GM19463 (cell line): Measurements from ENCODE around the gene LMAN2.
"Not testable (repeated sequence)": the region's sequence is repeated elsewhere in the genome, so short reads cannot be mapped to it uniquely, and the experiment has no call there.

ENCODE experiments used
- ATAC-seq: cut with Tn5 transposase; IDR thresholded peaks from one replicate; pipeline ENCODE4 v1.9.1; 2021; ENCODE audit warnings: mild to moderate bottlenecking, moderate library complexity; ENCODE audit not compliant: unreplicated experiment

The LMAN2 gene

DNA sequence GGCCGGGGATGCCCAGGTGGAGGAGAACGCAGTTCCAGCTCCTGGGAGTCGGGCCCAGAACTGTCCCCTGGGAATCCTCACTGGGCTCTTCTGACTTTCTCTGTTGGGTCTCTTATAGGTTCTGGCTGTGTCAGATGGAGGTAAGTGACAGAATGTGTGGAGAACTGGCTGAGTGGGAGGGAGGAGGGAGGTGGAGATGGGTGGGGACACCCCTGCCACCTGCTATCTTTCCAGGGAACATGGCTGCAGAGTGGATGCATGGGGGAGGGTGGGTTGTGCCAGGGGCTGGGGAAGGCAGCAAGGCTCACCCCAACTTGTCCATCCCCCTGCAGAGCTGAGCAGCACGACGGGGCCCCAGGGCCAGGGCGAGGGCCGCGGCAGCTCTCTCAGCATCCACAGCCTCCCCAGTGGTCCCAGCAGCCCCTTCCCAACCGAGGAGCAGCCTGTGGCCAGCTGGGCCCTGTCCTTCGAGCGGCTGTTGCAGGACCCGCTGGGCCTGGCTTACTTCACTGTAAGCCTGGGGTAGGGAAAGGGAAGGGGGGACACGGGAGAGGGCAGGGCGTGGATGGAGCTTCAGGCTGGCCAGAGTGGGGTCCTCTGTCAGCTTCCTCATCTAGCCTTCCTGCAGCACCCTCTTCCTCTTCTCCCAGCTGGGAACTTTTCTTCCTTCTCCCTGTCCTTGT, 14.5 kb upstream of the LMAN2 start:
- no peak for ATAC-seq

DNA sequence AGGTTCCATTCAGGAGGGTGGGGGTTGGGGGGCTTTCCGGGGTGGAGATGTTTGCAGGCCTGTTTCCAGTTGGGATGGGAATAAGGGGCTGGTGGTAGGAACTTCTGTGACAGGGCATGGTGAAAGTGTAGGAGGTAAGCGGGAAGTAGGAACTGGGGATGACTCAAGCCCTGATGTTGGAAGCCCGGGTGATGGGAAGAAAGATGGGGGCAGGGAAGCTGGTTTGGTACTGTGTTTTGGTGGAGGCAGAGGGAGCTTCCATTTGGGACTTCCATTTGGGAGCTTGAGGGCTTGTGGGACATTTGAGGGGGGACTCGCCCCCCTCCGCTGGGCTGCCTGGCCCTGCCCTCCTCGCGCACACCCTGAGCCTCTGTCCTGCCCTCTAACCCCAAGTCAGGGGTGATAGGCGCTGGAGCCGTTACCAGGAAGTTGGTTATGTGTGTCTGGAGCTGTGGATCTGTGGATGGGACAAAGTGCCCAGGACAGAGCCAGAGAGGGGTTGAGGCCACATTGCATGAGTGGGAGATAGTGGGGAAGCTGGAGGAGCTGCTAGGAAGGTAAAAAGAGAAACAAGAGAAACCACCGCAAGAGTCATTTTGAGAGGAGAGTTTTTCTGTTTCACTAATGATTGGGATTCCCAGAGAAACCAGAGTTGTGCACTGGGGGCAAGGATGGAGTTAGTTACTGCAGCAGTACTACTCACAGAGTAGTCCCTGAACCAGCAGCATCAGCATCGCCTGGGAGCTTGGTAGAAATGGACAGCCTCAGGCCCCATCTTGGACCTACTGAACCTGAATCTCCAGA, 12.9 kb upstream of the LMAN2 start:
- peak; percentile 31 for ATAC-seq

DNA sequence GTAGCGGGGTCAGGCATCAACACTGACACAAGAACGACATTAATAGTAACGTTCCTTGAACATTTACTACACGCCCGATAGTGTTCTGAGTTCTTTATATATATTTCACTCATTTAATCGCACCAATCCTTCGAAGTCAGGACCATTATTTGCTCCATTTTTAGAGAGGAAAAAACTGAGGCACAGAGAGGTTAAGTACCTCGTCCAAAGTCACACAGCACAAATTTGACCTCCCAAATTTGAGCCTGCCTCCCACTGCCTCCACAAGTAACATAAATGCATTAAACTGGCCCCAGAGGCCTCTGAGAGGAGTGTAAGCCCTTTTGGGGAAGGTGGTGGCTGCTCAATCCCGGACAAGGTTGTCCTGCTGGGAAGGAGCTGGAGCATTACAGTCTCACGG, 12.1 kb upstream of the LMAN2 start:
- ATAC-seq = no peak

DNA sequence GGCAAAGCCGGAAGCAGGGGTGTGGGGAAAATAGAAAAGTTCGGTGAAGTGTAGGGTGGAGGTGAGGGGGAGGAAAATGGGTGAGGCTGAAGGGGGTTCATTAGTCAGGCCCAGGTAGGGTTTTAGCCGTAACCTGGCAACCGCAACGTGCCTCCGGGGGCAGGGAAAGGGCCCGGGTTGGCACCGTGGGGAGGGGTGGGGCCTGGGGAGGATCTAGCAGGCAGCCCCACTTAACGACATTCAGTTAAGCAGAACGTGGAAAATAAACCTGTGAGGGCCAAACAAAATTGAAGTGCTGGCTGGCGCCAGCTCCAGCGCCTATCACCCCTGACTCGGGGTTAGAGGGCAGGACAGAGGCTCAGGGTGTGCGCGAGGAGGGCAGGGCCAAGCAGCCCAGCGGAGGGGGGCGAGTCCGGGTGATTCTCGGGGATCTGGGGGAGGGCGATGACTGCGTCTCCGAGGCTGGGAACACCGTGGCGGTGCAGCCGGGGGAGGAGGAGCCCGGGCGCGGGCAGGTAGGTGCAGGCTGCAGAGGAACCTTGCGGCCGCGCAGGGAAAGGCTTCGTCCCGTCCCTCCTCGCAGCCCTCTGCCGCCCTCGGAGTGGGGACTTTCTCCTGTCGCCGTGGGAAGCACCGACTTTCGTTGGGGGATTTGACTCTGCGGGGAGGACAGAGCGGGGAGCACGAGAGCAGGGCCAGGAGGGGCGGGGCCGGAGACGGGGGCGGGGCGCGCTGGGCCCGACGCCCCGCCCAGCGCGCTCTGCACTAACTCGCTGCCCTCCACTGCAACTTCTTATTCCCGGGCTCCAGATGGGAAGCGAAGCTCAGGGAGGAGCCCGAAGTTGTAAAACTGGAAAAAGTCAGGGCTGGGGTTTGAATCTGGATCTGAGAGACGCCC, 11.4 kb upstream of the LMAN2 start:
- ATAC-seq = peak; percentile 45

DNA sequence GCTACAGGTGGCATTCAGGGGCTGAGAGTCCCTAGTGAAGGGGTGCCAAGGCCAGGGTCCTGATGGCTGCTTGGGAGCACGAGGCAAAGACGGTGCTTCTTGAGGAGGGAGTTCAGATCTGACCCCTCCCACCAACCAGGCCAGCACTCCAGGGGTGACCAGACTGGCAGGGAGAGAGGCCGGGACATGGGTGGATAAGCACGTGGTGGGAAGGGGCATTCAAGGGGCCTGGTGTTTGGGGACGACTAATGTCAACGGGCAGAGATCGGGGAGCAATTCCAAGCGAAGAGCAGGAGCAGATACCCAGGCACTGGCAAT, 10.8 kb upstream of the LMAN2 start:
- no peak for ATAC-seq

DNA sequence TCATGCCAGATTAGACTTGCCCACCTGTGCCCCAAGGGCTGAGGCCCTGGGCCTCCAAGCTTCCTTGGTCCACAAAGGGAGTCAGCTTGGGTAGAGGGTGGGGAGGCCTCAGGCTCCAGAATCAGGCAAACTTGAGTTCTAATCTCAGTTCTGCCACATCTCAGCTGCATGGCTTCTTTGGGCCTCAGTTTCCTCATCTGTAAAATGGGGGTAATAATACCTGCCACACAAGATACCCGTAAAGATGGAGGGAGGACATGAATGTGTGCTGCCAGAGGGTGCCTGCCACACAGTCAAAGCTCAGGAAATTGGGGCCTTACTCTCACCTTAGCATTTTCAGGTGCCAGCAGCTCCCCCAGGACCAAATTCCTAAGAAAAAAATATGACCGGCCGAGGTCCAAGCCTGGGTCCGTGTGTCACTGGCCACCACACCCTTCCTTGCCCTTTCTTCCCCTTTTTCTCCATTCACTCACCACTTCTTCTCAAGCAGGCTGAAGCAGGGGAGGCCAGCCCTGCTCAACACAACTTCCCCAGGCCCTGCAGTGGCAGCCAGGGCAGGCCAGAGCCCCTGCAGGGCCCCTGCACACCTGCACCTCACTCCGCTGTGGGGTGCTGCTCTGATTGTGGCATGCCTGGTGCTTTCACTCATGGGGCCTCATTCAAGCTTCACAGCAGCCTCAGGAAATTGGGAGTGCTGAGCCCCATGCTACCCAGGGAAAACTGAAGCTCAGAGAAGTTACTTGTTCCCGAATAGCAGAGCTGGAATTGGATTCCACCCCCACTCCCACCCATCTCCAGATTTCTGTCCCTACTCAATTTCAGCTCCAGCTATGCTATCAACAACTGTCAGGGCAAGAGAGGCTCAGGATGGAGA, 10.2 kb upstream of the LMAN2 start:
- ATAC-seq = no peak

DNA sequence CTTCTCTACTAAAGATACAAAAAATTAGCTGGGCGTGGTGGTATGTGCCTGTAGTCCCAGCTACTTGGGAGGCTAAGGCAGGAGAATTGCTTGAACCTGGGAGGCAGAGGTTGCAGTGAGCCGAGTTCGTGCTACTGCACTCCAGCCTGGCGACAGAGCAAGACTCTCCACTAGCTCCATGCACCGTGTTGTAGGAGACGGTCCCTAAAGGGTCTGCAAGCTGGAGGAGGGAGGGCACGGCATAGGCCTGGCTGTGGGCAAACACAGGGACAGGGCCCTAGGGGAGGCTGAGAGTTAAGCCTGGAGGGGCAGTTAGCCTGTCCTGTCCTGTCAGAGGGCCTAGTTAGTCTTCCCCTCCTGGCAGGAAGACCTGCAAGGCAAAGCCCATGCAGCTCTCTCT, 9.3 kb upstream of the LMAN2 start:
- ATAC-seq = not testable (repeated sequence)

DNA sequence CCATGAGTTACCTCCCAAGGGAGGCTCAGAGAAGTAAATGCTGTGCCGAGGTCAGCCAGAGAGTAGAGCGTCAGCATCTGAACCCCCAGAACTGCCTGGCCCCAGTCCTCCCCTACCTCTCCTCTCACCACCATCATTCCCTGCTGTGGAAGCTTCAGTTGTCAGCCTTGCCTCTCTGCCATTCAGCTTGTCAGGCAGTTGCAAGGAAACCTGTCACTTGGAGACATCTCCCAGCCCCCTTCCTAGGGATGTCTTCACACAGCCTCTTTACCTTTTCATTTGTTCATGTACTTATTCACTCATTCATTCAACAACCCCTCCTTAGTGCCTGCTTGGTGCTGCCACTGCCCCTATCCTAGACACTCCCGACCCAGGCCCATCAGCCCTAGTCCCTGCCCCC, 8.4 kb upstream of the LMAN2 start:
- ATAC-seq = no peak

DNA sequence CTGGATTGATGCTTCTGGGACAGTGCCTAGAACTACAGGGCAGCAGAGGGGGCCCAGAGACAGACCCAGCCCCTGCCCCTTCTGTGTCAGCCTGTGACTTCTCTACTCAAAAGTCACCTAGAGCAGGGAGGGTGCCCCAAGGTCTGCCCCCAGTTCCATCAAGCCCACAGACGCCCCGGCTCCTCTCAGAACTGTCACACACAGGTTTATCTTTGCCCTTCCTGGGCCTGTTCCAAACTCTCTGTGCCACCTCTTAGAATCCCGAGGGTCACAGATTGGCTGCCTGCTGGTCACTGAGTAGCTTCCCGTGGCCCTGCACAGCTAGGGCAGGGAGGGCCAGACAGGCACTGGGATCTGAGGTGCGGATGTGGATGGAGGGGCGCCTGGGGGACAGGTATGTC, 8.0 kb upstream of the LMAN2 start:
- ATAC-seq = no peak

DNA sequence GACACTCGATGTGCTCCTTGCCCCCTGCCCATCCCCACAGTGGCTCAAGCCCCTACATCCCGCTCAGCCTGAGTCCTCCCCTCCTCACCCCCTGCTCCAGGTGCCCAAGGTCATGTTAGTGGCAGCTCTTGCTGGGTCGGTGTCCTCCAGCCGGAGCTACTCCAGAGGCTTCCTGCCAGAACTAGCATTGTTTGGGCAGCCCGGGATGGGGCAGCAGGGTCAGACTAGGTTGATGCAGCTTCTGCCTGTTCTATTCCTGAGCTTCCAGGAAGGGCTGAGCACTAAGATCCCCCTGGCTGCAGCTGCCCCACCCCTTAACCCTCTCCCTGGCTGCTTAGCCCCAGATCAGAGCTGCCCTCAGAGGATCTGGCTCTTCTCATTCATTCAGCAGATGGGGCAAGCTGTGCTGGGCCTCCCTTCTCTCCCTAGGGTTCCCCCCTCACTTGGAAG, 6.9 kb upstream of the LMAN2 start:
- no peak for ATAC-seq

DNA sequence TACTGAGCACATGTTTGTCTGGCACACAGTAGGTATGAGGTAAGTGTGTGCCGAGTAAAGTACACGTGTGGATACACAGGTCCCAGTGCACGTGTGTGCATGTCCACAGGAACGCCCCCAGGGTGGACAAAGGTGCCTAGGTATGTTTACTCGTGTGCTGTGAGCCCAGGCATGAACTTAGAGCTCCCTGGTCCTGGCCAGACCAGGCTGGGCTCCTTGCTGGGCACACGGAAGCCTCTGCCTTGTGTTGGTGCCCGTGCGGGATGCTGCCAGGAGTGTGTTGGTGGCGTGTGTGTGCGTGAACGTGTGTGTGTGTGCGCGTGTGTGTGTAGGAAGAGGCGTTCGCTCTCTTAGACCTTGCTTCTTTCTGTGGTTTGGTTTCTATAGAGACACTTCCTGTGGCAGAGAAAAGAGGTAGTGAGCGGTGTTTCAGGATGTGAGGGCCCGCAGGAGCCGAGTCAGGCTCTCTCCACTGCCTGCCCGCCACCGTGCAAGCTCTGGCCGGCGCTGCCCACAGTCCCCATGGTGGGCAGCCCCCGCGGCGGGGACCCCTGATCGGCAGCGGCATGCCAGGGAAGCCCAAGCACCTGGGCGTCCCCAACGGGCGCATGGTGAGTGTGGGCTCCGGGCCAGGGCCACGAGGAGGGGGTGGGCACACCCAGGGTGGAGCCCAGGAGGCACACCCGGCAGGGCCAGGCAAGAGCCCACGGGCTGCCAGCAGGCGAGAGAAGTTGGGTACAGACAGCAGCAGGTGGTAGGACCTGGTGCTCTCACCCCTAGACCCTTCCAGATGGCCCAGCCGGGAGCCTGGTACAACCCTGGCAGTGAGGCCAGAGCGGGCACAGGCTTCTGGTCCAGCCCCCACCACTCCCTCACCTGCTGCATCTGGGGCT, 6.2 kb upstream of the LMAN2 start, which contains the start of gene RGS14:
Gene RGS14 (plus strand): TSS at position 466 of the 893 bp plus-strand sequence. CDS start 101 bp downstream, at position 567.
- ATAC-seq = peak; percentile 94

DNA sequence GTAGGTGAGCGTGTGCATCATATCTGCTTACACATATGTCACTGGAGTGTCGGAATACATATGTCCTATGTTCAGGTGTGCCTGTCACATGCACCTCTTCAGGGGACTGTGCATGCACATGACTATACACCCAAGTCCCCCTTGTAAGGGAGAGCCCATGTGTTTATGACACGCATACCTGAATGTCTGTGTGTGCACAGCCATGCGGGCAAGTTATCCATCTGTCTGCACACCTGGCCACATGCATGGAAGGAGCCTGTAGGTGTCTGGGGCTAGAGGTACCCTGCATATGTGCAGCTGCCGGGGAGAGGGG, 5.6 kb upstream of the LMAN2 start:
- no peak for ATAC-seq

DNA sequence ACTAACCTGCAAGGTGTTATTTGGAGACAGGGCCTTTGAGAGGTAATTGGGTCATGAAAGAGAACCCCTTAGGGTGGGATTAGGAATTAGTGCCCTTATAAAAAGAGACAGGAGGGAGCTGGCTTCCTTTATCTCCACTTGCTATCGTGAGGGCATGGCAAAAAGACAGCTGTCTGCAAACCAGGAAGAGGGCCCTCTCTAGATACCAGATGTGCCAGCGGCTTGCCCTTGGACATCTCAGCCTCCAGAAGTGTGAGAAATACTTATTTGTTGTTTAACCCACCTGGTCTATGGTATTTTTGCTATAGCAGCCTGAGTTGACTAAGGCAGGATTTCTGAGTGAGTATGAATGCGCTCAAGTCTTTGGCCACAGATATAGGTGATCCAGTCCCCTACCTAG, 5.3 kb upstream of the LMAN2 start:
- no peak for ATAC-seq

DNA sequence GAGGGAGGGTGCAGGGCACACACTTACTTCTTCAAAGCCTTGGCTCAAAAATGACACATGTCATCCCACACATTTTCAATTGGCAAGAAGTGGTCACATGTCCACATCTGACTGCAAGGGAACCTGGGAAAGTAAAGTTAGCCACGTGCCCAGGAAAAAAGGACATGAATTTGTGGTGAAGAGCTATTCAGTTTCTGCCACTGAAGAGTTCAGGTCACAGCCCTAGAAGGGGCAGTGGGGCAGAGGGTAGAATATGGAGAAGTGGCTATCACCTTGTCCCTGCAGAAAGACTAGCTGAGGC, 4.3 kb upstream of the LMAN2 start:
- ATAC-seq = no peak

DNA sequence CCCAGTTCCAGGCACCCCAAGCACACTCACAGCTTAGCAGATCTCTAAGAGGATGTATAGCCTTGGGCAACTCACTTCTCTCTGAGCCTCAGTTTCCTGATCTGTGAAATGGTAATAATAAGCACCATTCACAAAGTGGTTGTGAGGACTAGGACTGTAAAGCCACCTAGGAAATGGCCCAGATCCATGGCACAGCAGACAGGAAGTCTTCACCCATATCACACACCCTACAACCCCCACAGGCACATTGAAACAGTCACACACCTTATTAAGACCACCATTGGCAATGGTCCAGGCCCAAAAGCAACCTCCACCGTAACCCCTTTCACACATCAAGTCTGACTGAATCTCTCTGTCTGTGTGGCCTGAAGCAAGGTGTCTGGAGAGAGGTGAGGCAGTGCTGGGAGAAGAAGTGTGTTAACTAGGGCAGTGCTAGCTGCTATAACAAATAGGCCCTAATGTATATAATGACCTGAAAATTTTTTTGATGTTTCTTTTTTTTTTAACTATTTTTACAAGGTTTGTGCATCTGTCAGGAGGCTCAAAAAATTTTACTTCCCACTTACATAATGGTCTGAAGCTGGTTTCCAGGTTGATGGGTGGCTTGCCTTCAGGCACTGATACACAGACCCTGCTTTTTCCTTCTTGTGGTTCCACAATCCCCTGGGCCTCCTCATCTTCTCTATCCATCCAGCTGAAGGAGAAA, 3.8 kb upstream of the LMAN2 start:
- ATAC-seq = no peak

DNA sequence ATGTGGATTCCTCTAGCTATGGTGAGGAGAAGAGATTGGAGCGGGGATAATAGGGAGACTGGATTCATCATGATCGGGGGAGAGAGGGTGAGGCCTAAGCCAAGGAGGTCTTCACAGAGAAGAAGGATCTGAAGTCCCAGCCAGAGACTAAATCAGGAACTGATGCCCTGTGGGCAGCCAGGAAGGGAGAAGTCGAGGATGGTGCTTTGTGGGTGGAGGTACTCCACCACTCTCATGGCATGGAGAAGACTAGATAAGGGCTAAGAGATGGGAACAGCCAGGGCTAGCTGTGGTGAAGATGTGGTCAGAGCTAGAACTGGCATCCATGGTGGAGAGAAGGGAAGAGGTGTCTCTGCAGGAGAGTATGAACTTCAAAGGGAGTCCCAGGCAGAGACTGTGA, 3.2 kb upstream of the LMAN2 start:
- no peak for ATAC-seq

DNA sequence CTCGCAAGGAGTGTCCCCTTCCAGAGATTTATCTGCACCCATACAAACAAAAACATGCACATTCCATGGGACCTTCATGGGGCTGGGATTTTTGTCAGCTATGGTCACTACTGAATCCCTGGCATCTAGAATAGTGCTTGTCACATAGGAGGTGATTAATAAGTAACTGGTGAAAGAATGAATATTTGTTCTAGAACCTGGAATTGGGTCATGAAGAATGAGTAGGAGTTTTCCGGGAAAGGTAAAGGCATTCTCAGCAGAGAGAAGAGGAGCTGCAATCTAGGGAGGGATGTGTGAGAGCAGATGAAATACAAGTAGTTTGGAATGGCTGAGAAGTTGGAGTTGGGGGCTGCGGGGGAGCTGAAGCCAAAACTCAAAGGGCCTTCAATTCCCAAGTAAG, 2.8 kb upstream of the LMAN2 start:
- ATAC-seq = no peak

DNA sequence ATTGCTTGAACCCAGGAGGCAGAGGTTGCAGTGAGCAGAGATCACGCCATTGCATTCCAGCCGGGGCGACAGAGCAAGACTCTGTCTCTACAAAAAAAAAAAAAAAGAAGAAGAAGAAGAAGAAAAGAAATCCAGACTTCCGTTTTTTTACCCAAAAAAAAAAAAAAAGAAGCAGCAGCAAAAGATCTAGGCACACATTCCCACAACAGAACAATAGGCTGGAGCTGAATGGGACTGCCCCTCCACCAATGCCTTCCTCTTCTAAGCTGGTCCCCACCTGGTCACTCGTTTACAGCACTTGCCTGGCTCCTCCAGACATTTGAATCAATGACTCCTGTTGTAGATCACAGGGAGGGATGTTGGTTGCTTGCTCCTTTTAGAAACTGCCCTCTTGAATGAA, 1.6 kb upstream of the LMAN2 start:
- ATAC-seq = no peak

DNA sequence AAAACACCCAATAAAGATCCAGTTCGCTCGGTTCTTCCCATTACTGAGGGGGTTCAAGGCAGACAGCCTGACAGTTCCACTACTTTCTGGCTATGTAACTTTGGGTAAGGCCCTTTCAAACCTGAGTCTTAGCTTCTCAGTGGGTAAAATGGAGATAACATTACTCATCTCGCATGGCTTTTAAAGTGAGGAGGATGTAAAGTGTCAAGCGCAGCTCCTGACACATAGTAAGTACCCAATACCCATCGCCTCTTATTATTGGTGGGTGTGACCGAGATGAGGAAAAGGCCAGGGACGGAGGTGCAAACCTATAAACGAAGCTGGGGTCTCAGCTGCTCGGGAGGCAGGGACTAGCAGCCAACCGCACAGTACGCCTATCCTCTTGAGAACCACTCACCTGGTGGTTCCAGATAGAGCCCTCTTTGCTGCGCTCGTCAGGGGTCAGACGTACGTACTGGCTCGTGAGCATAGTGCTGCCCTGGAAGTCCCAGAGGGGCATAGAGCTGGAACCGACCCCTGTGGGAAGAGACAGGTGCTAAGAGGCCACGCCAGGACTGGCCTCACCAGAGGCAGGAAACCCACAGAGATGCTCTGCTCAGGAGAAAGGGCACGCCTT, 584 bp downstream of the LMAN2 start:
- ATAC-seq = no peak
